Measurements from ENCODE around the gene SGMS1.

- TF ChIP-seq GABPA (IDR thresholded peaks at IDR 0.05; ENCODE audit: low read depth) (no peak), CTCF (IDR thresholded peaks at IDR 0.05) (no peak), RAD21 (IDR thresholded peaks at IDR 0.05; ENCODE audit: low read length) (no peak), JUND (IDR thresholded peaks at IDR 0.05) (no peak), SMC3 (IDR thresholded peaks at IDR 0.05; ENCODE audit: low read depth, low read length) (no peak), RFX5 (IDR thresholded peaks at IDR 0.05; ENCODE audit: low read length) (no peak), TCF12 (IDR thresholded peaks at IDR 0.05) (no peak), CHD2 (IDR thresholded peaks at IDR 0.05; ENCODE audit: low read length, partially characterized antibody) (no peak), POLR2AphosphoS5 (IDR thresholded peaks at IDR 0.05; ENCODE audit: low read depth, low read length) (no peak), RXRA (IDR thresholded peaks at IDR 0.05; ENCODE audit: borderline replicate concordance, low read depth) (no peak), REST (IDR thresholded peaks at IDR 0.05; ENCODE audit: low read depth, low read length) (no peak), TAF1 (IDR thresholded peaks at IDR 0.05; ENCODE audit: borderline replicate concordance, low read depth, low read length) (no peak), GATA2 (CRISPR knock-in tag; IDR thresholded peaks at IDR 0.05) (no peak)
Measured at GRCh38 chr10:50271564-50272250, 352.0 kb downstream of the SGMS1 start.
